Upper lobe of left lung (tissue), 6 donors: Measurements from ENCODE around the gene IPPK. TPM values are rescaled to one million over a fixed set of nuclear protein-coding genes. Genes with fewer than 3 reads are reported as not detected.
A peak's percentile ranks its signal among the peaks of the same experiment; 100 is the strongest.

Experiments
- ATAC-seq, 2 donors: fragments of 200-7000 bp; cut with Tn5 transposase; one replicate each; pipeline ENCODE4 v1.9.1; 2022; ENCODE audit warnings: mild to moderate bottlenecking in 2 of 2, moderate library complexity in 2 of 2; ENCODE audit not compliant: low FRiP score in 2 of 2
- DNase-seq, 2 donors: peaks; one replicate each; pipeline ENCODE4 v3.0.0-alpha.2; 2019 to 2020
- H3K27ac ChIP-seq, 4 donors: fragments of 200-600 bp; sonication (generic); one replicate each; pipeline ENCODE4 v1.5.1; 2016 to 2019
- H3K27me3 ChIP-seq, 4 donors: fragments of 200-600 bp; sonication (generic); one replicate each; pipeline ENCODE4 v1.5.1; 2017 to 2019
- H3K36me3 ChIP-seq, 4 donors: fragments of 200-600 bp; sonication (generic); one replicate each; pipeline ENCODE4 v1.5.1; 2016 to 2019
- H3K4me1 ChIP-seq, 4 donors: fragments of 200-600 bp; sonication (generic); one replicate each; pipeline ENCODE4 v1.5.1; 2018 to 2019
- H3K4me3 ChIP-seq, 4 donors: fragments of 200-600 bp; sonication (generic); one replicate each; pipeline ENCODE4 v1.5.1; 2017 to 2019; ENCODE audit warnings: mild to moderate bottlenecking in 2 of 4, moderate library complexity in 1 of 4
- H3K9me3 ChIP-seq, 4 donors: fragments of 200-600 bp; sonication (generic); one replicate each; pipeline ENCODE4 v1.5.1; 2018 to 2019
- CTCF ChIP-seq, 6 experiments: fragments of 450-650 bp in 4 of 6; fragments of 200-600 bp in 2 of 6; sonication (generic) in 2 of 6; IDR thresholded peaks; one replicate each; pipeline ENCODE4 v1.5.1; 2016 to 2019; ENCODE audit warnings: antibody characterized with exemption in 6 of 6
- EP300 ChIP-seq, 4 donors: sonication (generic); formaldehyde crosslinking; IDR thresholded peaks; one replicate each; pipeline ENCODE4 v1.5.1; 2017; ENCODE audit warnings: antibody characterized with exemption in 4 of 4, control low read depth in 2 of 4
- POLR2A ChIP-seq, 4 donors: fragments of 450-650 bp; IDR thresholded peaks; one replicate each; pipeline ENCODE4 v1.5.1; 2016 to 2017; ENCODE audit warnings: antibody characterized with exemption in 4 of 4, mild to moderate bottlenecking in 2 of 4
- POLR2AphosphoS5 ChIP-seq, 2 donors: sonication (generic); formaldehyde crosslinking; IDR thresholded peaks; one replicate each; pipeline ENCODE4 v1.5.1; 2017; ENCODE audit warnings: antibody characterized with exemption in 2 of 2
- WGBS, 2 donors: methylation state at CpG; one replicate each; pipeline ENCODE4 v1.1.5; 2017 to 2018; 5-methylcytosine and 5-hydroxymethylcytosine counted together
- total RNA-seq, 6 donors: library from RNA; depleted of rRNA in 4 of 6; stranded (reverse); fragments of >200 nt in 4 of 6; gene quantifications; one replicate each; pipeline versions ENCODE4 v1.1.0 to v1.2.1, GENCODE V29; 2016 to 2021
- donor health status: DM: no; HTN: no; CAD: no; lungs with moderate emphysema.
- donor health status: DM: no; HTN: yes; CAD: no; lungs with severe emphysema.

The IPPK gene
- total RNA-seq, 6 donors from 2014 or later = 4.7 to 16.6 (median 6.5) TPM

- no peak for TF ChIP-seq CTCF (IDR thresholded peaks at IDR 0.05)
- no peak for TF ChIP-seq POLR2A (IDR thresholded peaks at IDR 0.05)
- no peak for TF ChIP-seq EP300 (IDR thresholded peaks at IDR 0.05)
- TF ChIP-seq POLR2AphosphoS5 (IDR thresholded peaks at IDR 0.05) = no peak
- no peaks in the 10 kb centered on the region for H3K27me3 ChIP-seq
- H3K9me3 ChIP-seq = no peaks in the 10 kb centered on the region
- ATAC-seq (no peak), DNase-seq (no peak)
- H3K4me3 ChIP-seq = no peak overlapping the region
- 91 to 92% methylated on average over 15 of the region's 15 CpGs for WGBS, 2 donors
- H3K4me1 ChIP-seq = peaks cover 0 to 13% (median 6%) of the 10 kb centered on the region in 4 donors
- H3K27ac ChIP-seq = no peak overlapping the region
- peaks cover 23 to 90% (median 72%) of the 10 kb centered on the region in 4 donors for H3K36me3 ChIP-seq
Measured at GRCh38 chr9:92713528-92713927, 43.6 kb upstream of the IPPK start.

GRCh38 chr9:92712767-92713166 lies 42.8 kb upstream of the IPPK start:
- no peak overlapping the region for H3K4me3 ChIP-seq
- no peak overlapping the region for H3K27ac ChIP-seq
- peaks cover 0 to 13% (median 6%) of the 10 kb centered on the region in 4 donors for H3K4me1 ChIP-seq
- 90% methylated on average over 15 of the region's 15 CpGs for WGBS, 2 donors
- DNase-seq = no peak
- no peaks in the 10 kb centered on the region for H3K27me3 ChIP-seq
- ATAC-seq = no peak
- peaks cover 16 to 82% (median 64%) of the 10 kb centered on the region in 4 donors for H3K36me3 ChIP-seq
- no peaks in the 10 kb centered on the region for H3K9me3 ChIP-seq
- TF ChIP-seq POLR2AphosphoS5 (IDR thresholded peaks at IDR 0.05) (no peak), CTCF (IDR thresholded peaks at IDR 0.05) (no peak), POLR2A (IDR thresholded peaks at IDR 0.05) (no peak), EP300 (IDR thresholded peaks at IDR 0.05) (no peak)

GRCh38 chr9:92711844-92712243 lies 41.9 kb upstream of the IPPK start:
- peak overlapping the region in 1 of 4 donors; percentile 2 for H3K27ac ChIP-seq
- no peak for ATAC-seq

GRCh38 chr9:92711146-92711545 lies 41.2 kb upstream of the IPPK start:
- Histone ChIP-seq H3K36me3 (peaks cover 12 to 70% (median 51%) of the 10 kb centered on the region in 4 donors), H3K4me3 (no peak overlapping the region)
- 66 to 90% methylated on average over 2 of the region's 2 CpGs for WGBS, 2 donors

More at GRCh38 chr9:92711844-92712243, 41.9 kb upstream of the IPPK start:
- H3K4me3 ChIP-seq = no peak overlapping the region
- peaks cover 12 to 73% (median 55%) of the 10 kb centered on the region in 4 donors for H3K36me3 ChIP-seq
- no peak for TF ChIP-seq EP300 (IDR thresholded peaks at IDR 0.05)
- TF ChIP-seq POLR2AphosphoS5 (IDR thresholded peaks at IDR 0.05) = no peak
- TF ChIP-seq CTCF (IDR thresholded peaks at IDR 0.05) = no peak
- no peak for TF ChIP-seq POLR2A (IDR thresholded peaks at IDR 0.05)
- H3K4me1 ChIP-seq = peaks cover 0 to 13% (median 6%) of the 10 kb centered on the region in 4 donors
- no peaks in the 10 kb centered on the region for H3K27me3 ChIP-seq
- WGBS, 2 donors = 34 to 43% methylated on average over 6 of the region's 6 CpGs
- no peak for DNase-seq
- H3K9me3 ChIP-seq = no peaks in the 10 kb centered on the region

More at GRCh38 chr9:92711146-92711545, 41.2 kb upstream of the IPPK start:
- Histone ChIP-seq H3K27ac (no peak overlapping the region), H3K9me3 (no peaks in the 10 kb centered on the region), H3K4me1 (peaks cover 0 to 13% (median 5%) of the 10 kb centered on the region in 4 donors), H3K27me3 (no peaks in the 10 kb centered on the region)
- TF ChIP-seq CTCF (IDR thresholded peaks at IDR 0.05) = no peak
- no peak for ATAC-seq
- no peak for DNase-seq
